H9 (cell line): ENCODE data around the gene MRO. TPM values are rescaled to one million over a fixed set of nuclear protein-coding genes. Genes with fewer than 3 reads are reported as not detected.

ENCODE experiments used
- DNase-seq: peaks from one replicate; pipeline ENCODE4 v3.0.0-alpha.2; 2017
- H2AFZ ChIP-seq: one replicate; pipeline ENCODE4 v1.6.1; 2013; ENCODE audit warnings: mild to moderate bottlenecking, low read length, control low read depth, moderate library complexity
- H2AK5ac ChIP-seq: 2 replicates; pipeline ENCODE4 v1.6.1; 2013; ENCODE audit warnings: low read length, control low read depth, mixed read lengths; ENCODE audit not compliant: insufficient read length
- H2BK120ac ChIP-seq: one replicate; pipeline ENCODE4 v1.6.1; 2013; ENCODE audit warnings: low read depth, mild to moderate bottlenecking, low read length, control low read depth, inconsistent platforms; ENCODE audit not compliant: poor library complexity, severe bottlenecking
- H2BK12ac ChIP-seq: 2 replicates; pipeline ENCODE4 v1.6.1; 2013; ENCODE audit warnings: low read length, control low read depth, mixed read lengths, low read depth; ENCODE audit not compliant: insufficient read length
- H2BK15ac ChIP-seq: 2 replicates; pipeline ENCODE4 v1.6.1; 2013; ENCODE audit warnings: low read depth, low read length, control low read depth
- H2BK20ac ChIP-seq: one replicate; pipeline ENCODE4 v1.6.1; 2013; ENCODE audit warnings: low read depth, mild to moderate bottlenecking, low read length, control low read depth, inconsistent platforms; ENCODE audit not compliant: poor library complexity, severe bottlenecking
- H2BK5ac ChIP-seq: 2 replicates; pipeline ENCODE4 v1.6.1; 2013; ENCODE audit warnings: low read length, control low read depth, mixed read lengths; ENCODE audit not compliant: insufficient read length
- H3K14ac ChIP-seq: 2 replicates; pipeline ENCODE4 v1.6.1; 2013; ENCODE audit warnings: low read length, control low read depth; ENCODE audit not compliant: insufficient read depth
- H3K18ac ChIP-seq: 2 replicates; pipeline ENCODE4 v1.6.1; 2013; ENCODE audit warnings: low read depth, mild to moderate bottlenecking, mixed read lengths, low read length, control low read depth; ENCODE audit not compliant: insufficient read length
- H3K23ac ChIP-seq: 2 replicates; pipeline ENCODE4 v1.6.1; 2013; ENCODE audit warnings: low read length, control low read depth, mixed read lengths, low read depth; ENCODE audit not compliant: insufficient read length
- H3K23me2 ChIP-seq: 2 replicates; pipeline ENCODE4 v1.6.1; 2013; ENCODE audit warnings: low read depth, mild to moderate bottlenecking, mixed read lengths, low read length, control low read depth; ENCODE audit not compliant: insufficient read length, poor library complexity, severe bottlenecking
- H3K27ac ChIP-seq: 2 replicates; pipeline ENCODE4 v1.5.1; 2013; ENCODE audit warnings: low read length, control low read depth, mixed read lengths, low read depth; ENCODE audit not compliant: insufficient read length
- H3K27me3 ChIP-seq: 2 replicates; pipeline ENCODE4 v1.6.1; 2013; ENCODE audit warnings: low read length, control low read depth, inconsistent platforms; ENCODE audit not compliant: insufficient read depth
- H3K4ac ChIP-seq: 2 replicates; pipeline ENCODE4 v1.6.1; 2013; ENCODE audit warnings: low read depth, mild to moderate bottlenecking, control low read depth, inconsistent platforms, low read length, moderate library complexity
- H3K4me1 ChIP-seq: 2 replicates; pipeline ENCODE4 v1.6.1; 2013; ENCODE audit warnings: low read length, control low read depth, inconsistent platforms; ENCODE audit not compliant: insufficient read depth
- H3K4me2 ChIP-seq: 2 replicates; pipeline ENCODE4 v1.6.1; 2013; ENCODE audit warnings: low read length, control low read depth, mixed read lengths; ENCODE audit not compliant: insufficient read length, insufficient read depth
- H3K56ac ChIP-seq: 2 replicates; pipeline ENCODE4 v1.6.1; 2013; ENCODE audit warnings: low read depth, mild to moderate bottlenecking, mixed read lengths, low read length, control low read depth; ENCODE audit not compliant: insufficient read length
- H3K79me1 ChIP-seq: 2 replicates; pipeline ENCODE4 v1.6.1; 2013; ENCODE audit warnings: low read depth, mild to moderate bottlenecking, moderate library complexity, low read length, control low read depth, inconsistent platforms; ENCODE audit not compliant: insufficient read depth, poor library complexity, severe bottlenecking
- H3K79me2 ChIP-seq: 2 replicates; pipeline ENCODE4 v1.6.1; 2013; ENCODE audit warnings: low read length, control low read depth, inconsistent platforms; ENCODE audit not compliant: insufficient read depth
- H3K9ac ChIP-seq: 2 replicates; pipeline ENCODE4 v1.6.1; 2013; ENCODE audit warnings: low read length, control low read depth, mixed read lengths; ENCODE audit not compliant: insufficient read length; ENCODE audit errors: extremely low read depth
- H3K9me3 ChIP-seq: one replicate; pipeline ENCODE4 v1.6.1; 2013; ENCODE audit warnings: low read depth, low read length, inconsistent platforms; ENCODE audit not compliant: control insufficient read depth
- H3T11ph ChIP-seq: one replicate; pipeline ENCODE4 v1.6.1; 2013; ENCODE audit warnings: mild to moderate bottlenecking, low read length, control low read depth, inconsistent platforms
- H4K20me1 ChIP-seq: one replicate; pipeline ENCODE4 v1.6.1; 2013; ENCODE audit not compliant: control insufficient read depth, insufficient read length, insufficient read depth
- H4K5ac ChIP-seq: 2 replicates; pipeline ENCODE4 v1.6.1; 2013; ENCODE audit warnings: low read depth, mild to moderate bottlenecking, mixed read lengths, low read length, control low read depth; ENCODE audit not compliant: insufficient read length
- H4K8ac ChIP-seq: replicated peaks from 2 replicates; pipeline ENCODE4 v1.6.1; 2013; ENCODE audit warnings: low read length, control low read depth, mixed read lengths, low read depth; ENCODE audit not compliant: insufficient read length
- H4K91ac ChIP-seq: 2 replicates; pipeline ENCODE4 v1.6.1; 2013; ENCODE audit warnings: low read depth, mild to moderate bottlenecking, moderate library complexity, mixed read lengths, low read length, control low read depth; ENCODE audit not compliant: insufficient read length
- H3K27ac Mint-ChIP-seq, 3 experiments: 2 replicates in 2 of 3; 3 replicates in 1 of 3; pipeline ENCODE4 v1.8.0; 2020 to 2021; ENCODE audit warnings: mixed read lengths in 3 of 3, mild to moderate bottlenecking in 1 of 3, moderate library complexity in 1 of 3
- H3K27me3 Mint-ChIP-seq: 2 replicates; pipeline ENCODE4 v1.8.0; 2021; ENCODE audit warnings: low read depth, mild to moderate bottlenecking, moderate library complexity, mixed read lengths
- H3K36me3 Mint-ChIP-seq, 3 experiments: 2 replicates in 2 of 3; 3 replicates in 1 of 3; pipeline ENCODE4 v1.8.0; 2020 to 2021; ENCODE audit warnings: low read depth in 3 of 3, mixed read lengths in 3 of 3; ENCODE audit not compliant: insufficient read depth in 1 of 3
- H3K4me1 Mint-ChIP-seq, 2 experiments: 2 replicates each; pipeline ENCODE4 v1.8.0; 2020; ENCODE audit warnings: mixed read lengths in 2 of 2
- H3K4me3 Mint-ChIP-seq, 2 experiments: 2 replicates in 1 of 2; 3 replicates in 1 of 2; pipeline ENCODE4 v1.8.0; 2020 to 2021; ENCODE audit warnings: mild to moderate bottlenecking in 2 of 2, mixed read lengths in 2 of 2, moderate library complexity in 1 of 2
- H3K9me3 Mint-ChIP-seq, 2 experiments: 2 replicates in 1 of 2; 3 replicates in 1 of 2; pipeline ENCODE4 v1.8.0; 2020; ENCODE audit warnings: mild to moderate bottlenecking in 2 of 2, mixed read lengths in 2 of 2, moderate library complexity in 1 of 2
- WGBS: extraction: QIAGEN DNeasy Blood & Tissue Kit; methylation state at CpG from one replicate; pipeline ENCODE4 v1.1.7; 2013; ENCODE audit warnings: missing lambda C conversion rate, low lambda C conversion rate, mixed read lengths; ENCODE audit not compliant: insufficient read length; ENCODE audit errors: extremely low coverage; 5-methylcytosine and 5-hydroxymethylcytosine counted together
- total RNA-seq: library from RNA; stranded (reverse); gene quantifications from 2 replicates; pipeline ENCODE4 v1.2.1, GENCODE V29; 2021
- TF ChIP-seq, protein P1 (sequence below): fragments of 200-600 bp; sonication (generic); conservative IDR thresholded peaks from 3 replicates; pipeline ENCODE4 v1.8.0; 2021; ENCODE audit warnings: antibody characterized with exemption, mild to moderate bottlenecking

The MRO gene
- total RNA-seq, 1 experiment from 2014 or later, result 0.57 TPM

DNA sequence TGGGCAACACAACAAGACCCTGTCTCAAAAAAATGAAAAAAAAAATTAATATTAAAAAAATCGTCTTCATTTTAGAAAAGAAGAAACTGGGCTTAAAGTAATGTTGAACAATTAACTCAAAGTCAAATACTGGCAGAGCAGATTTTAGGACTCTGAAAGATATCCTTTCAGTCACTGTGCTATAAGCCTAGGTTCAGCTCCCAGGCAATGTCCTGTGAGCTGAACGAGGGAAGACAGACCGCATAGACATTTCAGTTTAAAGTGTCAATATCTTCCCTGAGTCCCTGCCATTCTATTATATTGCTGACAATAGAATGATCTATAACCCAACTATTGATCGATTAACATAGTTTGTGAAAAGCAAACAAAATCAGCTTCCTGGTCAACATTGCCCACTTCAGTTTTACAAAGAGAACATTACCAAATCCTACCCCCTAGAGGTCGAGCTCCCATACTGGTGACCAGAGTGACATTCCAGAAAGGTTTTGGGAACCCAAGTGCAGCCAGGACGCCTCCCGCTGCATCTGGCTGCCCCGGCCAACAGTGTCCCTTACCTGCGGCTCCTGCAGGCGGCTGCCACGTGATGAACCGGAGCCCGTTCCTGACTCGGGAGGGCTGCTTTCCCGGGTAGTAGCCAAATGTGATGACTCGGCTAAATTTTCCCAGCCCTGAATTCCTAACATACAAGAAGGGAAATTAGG, 639 bp downstream of the MRO start:
- H4K5ac ChIP-seq, result no peak overlapping the region
- no peak overlapping the region for H4K8ac ChIP-seq
- TF ChIP-seq, protein P1, sequence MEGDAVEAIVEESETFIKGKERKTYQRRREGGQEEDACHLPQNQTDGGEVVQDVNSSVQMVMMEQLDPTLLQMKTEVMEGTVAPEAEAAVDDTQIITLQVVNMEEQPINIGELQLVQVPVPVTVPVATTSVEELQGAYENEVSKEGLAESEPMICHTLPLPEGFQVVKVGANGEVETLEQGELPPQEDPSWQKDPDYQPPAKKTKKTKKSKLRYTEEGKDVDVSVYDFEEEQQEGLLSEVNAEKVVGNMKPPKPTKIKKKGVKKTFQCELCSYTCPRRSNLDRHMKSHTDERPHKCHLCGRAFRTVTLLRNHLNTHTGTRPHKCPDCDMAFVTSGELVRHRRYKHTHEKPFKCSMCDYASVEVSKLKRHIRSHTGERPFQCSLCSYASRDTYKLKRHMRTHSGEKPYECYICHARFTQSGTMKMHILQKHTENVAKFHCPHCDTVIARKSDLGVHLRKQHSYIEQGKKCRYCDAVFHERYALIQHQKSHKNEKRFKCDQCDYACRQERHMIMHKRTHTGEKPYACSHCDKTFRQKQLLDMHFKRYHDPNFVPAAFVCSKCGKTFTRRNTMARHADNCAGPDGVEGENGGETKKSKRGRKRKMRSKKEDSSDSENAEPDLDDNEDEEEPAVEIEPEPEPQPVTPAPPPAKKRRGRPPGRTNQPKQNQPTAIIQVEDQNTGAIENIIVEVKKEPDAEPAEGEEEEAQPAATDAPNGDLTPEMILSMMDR, result peak; percentile 6; the same call in 2 of the 3 replicates
- Mint-ChIP-seq H3K4me3 (no peak overlapping the region), H3K4me1 (peaks cover 17 to 21% of the 10 kb centered on the region in 2 experiments), H3K27ac (no peak overlapping the region), H3K27me3 (peaks cover 2% of the 10 kb centered on the region), H3K36me3 (peaks cover 0 to 5% (median 0%) of the 10 kb centered on the region in 3 experiments; a peak in 1 of 7 replicates), H3K9me3 (no peaks in the 10 kb centered on the region)
- no peak overlapping the region for H3K18ac ChIP-seq
- no peak overlapping the region for H3K56ac ChIP-seq
- no peak overlapping the region for H2AFZ ChIP-seq
- H2BK20ac ChIP-seq, result no peak overlapping the region
- H3K79me2 ChIP-seq, result no peaks in the 10 kb centered on the region
- no peaks in the 10 kb centered on the region for H4K20me1 ChIP-seq
- no peak overlapping the region for H2BK12ac ChIP-seq
- no peak overlapping the region for H2BK5ac ChIP-seq
- no peak overlapping the region for H3K23ac ChIP-seq
- no peak overlapping the region for H3K9ac ChIP-seq
- H2BK15ac ChIP-seq, result no peak overlapping the region
- H3K14ac ChIP-seq, result no peak overlapping the region
- H3K27me3 ChIP-seq, result no peaks in the 10 kb centered on the region
- H3K79me1 ChIP-seq, result no peaks in the 10 kb centered on the region
- H3K23me2 ChIP-seq, result no peaks in the 10 kb centered on the region
- no peak overlapping the region for H3K27ac ChIP-seq
- peak overlapping the region; percentile 58 for H3K4me2 ChIP-seq
- H4K91ac ChIP-seq, result no peak overlapping the region
- peak; percentile 87 for DNase-seq
- H3T11ph ChIP-seq, result no peak overlapping the region
- no peak overlapping the region for H3K4ac ChIP-seq
- H3K4me1 ChIP-seq, result 0 out of 2 replicates have a peak, but pooled peaks cover 2% of the 10 kb centered on the region
- H2BK120ac ChIP-seq, result no peak overlapping the region
- no peaks in the 10 kb centered on the region for H3K9me3 ChIP-seq
- no CpG with 5 or more reads among the region's 16 CpGs for WGBS
- H2AK5ac ChIP-seq, result no peak overlapping the region
